ENCODE measurements around the gene VWF. TPM values are rescaled to one million over a fixed set of nuclear protein-coding genes. Genes with fewer than 3 reads are reported as not detected.

Gene VWF
- total and polyA plus RNA-seq, 2 donors (not counting 1 experiment from before 2014, with no cell fraction given), result not detected

DNA sequence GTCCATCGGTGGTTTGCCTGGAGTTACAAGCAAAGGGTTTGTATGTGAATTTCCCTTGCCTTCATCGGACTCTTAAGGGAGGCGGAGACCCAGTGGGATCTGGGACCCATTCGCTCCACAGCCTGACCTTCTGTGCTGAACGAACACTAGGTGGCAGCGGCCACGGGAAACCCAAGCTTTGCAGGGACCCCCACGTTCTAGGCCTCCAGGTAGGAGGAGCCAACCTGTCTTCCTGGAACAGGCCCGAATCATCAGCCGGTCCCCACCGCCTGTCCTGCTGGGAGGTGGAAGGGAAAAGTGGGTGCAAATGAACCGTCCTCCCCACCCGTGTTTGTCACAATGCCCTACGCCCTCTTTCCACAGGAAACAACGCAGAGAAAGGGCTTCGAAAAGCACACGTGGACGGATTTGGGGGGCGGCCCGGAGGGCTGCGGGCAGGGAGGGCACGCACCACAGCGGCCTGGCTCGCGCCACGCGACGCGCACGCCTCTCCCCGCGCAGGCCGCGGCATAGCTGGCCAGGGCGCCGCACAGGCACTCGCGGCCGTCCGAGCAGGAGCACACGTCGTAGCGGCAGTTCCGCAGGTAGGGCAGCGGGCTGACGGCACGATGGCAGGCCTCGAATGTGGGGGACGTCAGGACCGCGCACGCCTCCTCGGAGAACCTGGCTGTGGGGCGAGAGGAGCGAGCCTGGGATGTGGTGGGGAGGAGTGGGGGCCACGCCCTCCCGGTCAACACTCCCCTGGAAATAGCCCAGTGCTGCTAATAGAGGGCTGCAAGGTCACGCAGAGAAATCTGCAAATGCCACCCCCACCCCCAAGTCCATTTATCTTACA lies 67.8 kb downstream of the VWF start:
- peak overlapping the region; percentile 57 for H3K4me3 Mint-ChIP-seq
- no peak overlapping the region for H3K27ac Mint-ChIP-seq
- Histone ChIP-seq H3K4me3 (ENCODE audit: control extremely low read depth in 1 of 5, extremely low read depth in 1 of 5, insufficient read depth in 1 of 5, low read depth in 2 of 5, low read length in 4 of 5) (peak overlapping the region in 4 of 5 experiments; percentile 12 to 47 (median 23)), H3K9ac (ENCODE audit: low read length) (peak overlapping the region; percentile 52), H3K4me2 (replicated peaks; ENCODE audit: low read depth, low read length, poor library complexity, severe bottlenecking) (peak overlapping the region; percentile 73), H2AFZ (ENCODE audit: insufficient read depth, low read depth, low read length, poor library complexity, severe bottlenecking) (peak overlapping the region; percentile 76), H3K36me3 (replicated peaks in 1 of 2; ENCODE audit: control extremely low read depth in 1 of 2, control insufficient read depth in 1 of 2, extremely low read depth in 1 of 2, insufficient read depth in 2 of 2, low read length in 1 of 2) (no peaks in the 10 kb centered on the region), H3K27ac (ENCODE audit: low read length in 2 of 2) (no peak overlapping the region), H4K20me1 (ENCODE audit: control insufficient read depth, insufficient read depth, low read length, poor library complexity, severe bottlenecking) (no peaks in the 10 kb centered on the region), H3K4me1 (ENCODE audit: control insufficient read depth in 2 of 2, insufficient read depth in 2 of 2, low read length in 2 of 2) (peaks cover 7 to 10% of the 10 kb centered on the region in 2 donors), H3K27me3 (replicated peaks in 1 of 4; ENCODE audit: control extremely low read depth in 1 of 4, control insufficient read depth in 3 of 4, insufficient read depth in 4 of 4, low read length in 3 of 4) (peaks cover 0 to 5% (median 3%) of the 10 kb centered on the region in 4 experiments), H3K9me3 (ENCODE audit: control extremely low read depth in 1 of 3, control insufficient read depth in 2 of 3, insufficient read depth in 1 of 3, low read length in 2 of 3) (no peaks in the 10 kb centered on the region), H3K79me2 (ENCODE audit: control insufficient read depth, insufficient read depth, low read length) (no peaks in the 10 kb centered on the region)
- WGBS (ENCODE audit: insufficient coverage), result 26% methylated on average over 45 of the region's 58 CpGs
- no peaks in the 10 kb centered on the region for H3K4me1 Mint-ChIP-seq
- ChIA-PET POLR2A (no interaction called here), CTCF (interaction anchor here (1.2 kb wide), 1 partner anchor 19 kb away, joined by 3 read pairs; no protein-coding TSS in a partner anchor)
- H3K9me3 Mint-ChIP-seq (ENCODE audit: insufficient read depth), result no peaks in the 10 kb centered on the region
- DNase-seq, result peak; percentile 33
- peaks cover 25% of the 10 kb centered on the region for H3K27me3 Mint-ChIP-seq
- peak; percentile 39 for ATAC-seq (ENCODE audit: low read depth)
- intact Hi-C loops (cut with micrococcal nuclease), result no loop called here
- TF ChIP-seq EZH2 (IDR thresholded peaks at IDR 0.05; ENCODE audit: borderline replicate concordance, insufficient read depth, low read depth, low read length, poor library complexity, severe bottlenecking), result no peak
- TF ChIP-seq, protein P1, sequence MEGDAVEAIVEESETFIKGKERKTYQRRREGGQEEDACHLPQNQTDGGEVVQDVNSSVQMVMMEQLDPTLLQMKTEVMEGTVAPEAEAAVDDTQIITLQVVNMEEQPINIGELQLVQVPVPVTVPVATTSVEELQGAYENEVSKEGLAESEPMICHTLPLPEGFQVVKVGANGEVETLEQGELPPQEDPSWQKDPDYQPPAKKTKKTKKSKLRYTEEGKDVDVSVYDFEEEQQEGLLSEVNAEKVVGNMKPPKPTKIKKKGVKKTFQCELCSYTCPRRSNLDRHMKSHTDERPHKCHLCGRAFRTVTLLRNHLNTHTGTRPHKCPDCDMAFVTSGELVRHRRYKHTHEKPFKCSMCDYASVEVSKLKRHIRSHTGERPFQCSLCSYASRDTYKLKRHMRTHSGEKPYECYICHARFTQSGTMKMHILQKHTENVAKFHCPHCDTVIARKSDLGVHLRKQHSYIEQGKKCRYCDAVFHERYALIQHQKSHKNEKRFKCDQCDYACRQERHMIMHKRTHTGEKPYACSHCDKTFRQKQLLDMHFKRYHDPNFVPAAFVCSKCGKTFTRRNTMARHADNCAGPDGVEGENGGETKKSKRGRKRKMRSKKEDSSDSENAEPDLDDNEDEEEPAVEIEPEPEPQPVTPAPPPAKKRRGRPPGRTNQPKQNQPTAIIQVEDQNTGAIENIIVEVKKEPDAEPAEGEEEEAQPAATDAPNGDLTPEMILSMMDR (IDR thresholded peaks at IDR 0.05), result no peak

GRCh38 chr12:6053541-6053940 lies 70.9 kb downstream of the VWF start:
- H3K36me3 ChIP-seq (replicated peaks in 1 of 2; ENCODE audit: control extremely low read depth in 1 of 2, control insufficient read depth in 1 of 2, extremely low read depth in 1 of 2, insufficient read depth in 2 of 2, low read length in 1 of 2), result no peaks in the 10 kb centered on the region
- peaks cover 32% of the 10 kb centered on the region for H3K27me3 Mint-ChIP-seq
- H3K4me2 ChIP-seq (replicated peaks; ENCODE audit: low read depth, low read length, poor library complexity, severe bottlenecking), result no peak overlapping the region
- H3K27me3 ChIP-seq (replicated peaks in 1 of 4; ENCODE audit: control extremely low read depth in 1 of 4, control insufficient read depth in 3 of 4, insufficient read depth in 4 of 4, low read length in 3 of 4), result peaks cover 0 to 9% (median 3%) of the 10 kb centered on the region in 4 experiments
- H3K27ac Mint-ChIP-seq, result no peak overlapping the region
- no peaks in the 10 kb centered on the region for H4K20me1 ChIP-seq (ENCODE audit: control insufficient read depth, insufficient read depth, low read length, poor library complexity, severe bottlenecking)
- no peaks in the 10 kb centered on the region for H3K4me1 Mint-ChIP-seq
- WGBS (ENCODE audit: insufficient coverage), result 96% methylated on average over 3 of the region's 4 CpGs
- no peak overlapping the region for H3K4me3 ChIP-seq (ENCODE audit: control extremely low read depth in 1 of 5, extremely low read depth in 1 of 5, insufficient read depth in 1 of 5, low read depth in 2 of 5, low read length in 4 of 5)
- H3K4me3 Mint-ChIP-seq, result no peak overlapping the region
- no peaks in the 10 kb centered on the region for H3K9me3 ChIP-seq (ENCODE audit: control extremely low read depth in 1 of 3, control insufficient read depth in 2 of 3, insufficient read depth in 1 of 3, low read length in 2 of 3)
- H3K4me1 ChIP-seq (ENCODE audit: control insufficient read depth in 2 of 2, insufficient read depth in 2 of 2, low read length in 2 of 2), result peaks cover 7 to 10% of the 10 kb centered on the region in 2 donors
- H2AFZ ChIP-seq (ENCODE audit: insufficient read depth, low read depth, low read length, poor library complexity, severe bottlenecking), result no peak overlapping the region
- ChIA-PET POLR2A (no interaction called here), CTCF (interaction anchor here (0.6 kb wide), 1 partner anchor 65 kb away, joined by 3 read pairs; no protein-coding TSS in a partner anchor)
- H3K27ac ChIP-seq (ENCODE audit: low read length in 2 of 2), result no peak overlapping the region
- no peak overlapping the region for H3K9ac ChIP-seq (ENCODE audit: low read length)
- TF ChIP-seq EZH2 (IDR thresholded peaks at IDR 0.05; ENCODE audit: borderline replicate concordance, insufficient read depth, low read depth, low read length, poor library complexity, severe bottlenecking), result no peak
- TF ChIP-seq, protein P1 (IDR thresholded peaks at IDR 0.05), result no peak
- H3K79me2 ChIP-seq (ENCODE audit: control insufficient read depth, insufficient read depth, low read length), result no peaks in the 10 kb centered on the region
- ATAC-seq (ENCODE audit: low read depth) (no peak), DNase-seq (no peak)
- no peaks in the 10 kb centered on the region for H3K9me3 Mint-ChIP-seq (ENCODE audit: insufficient read depth)
- intact Hi-C loops (cut with micrococcal nuclease), result no loop called here
